Stimulated activated CD4-positive, alpha-beta T cell treated with anti-CD3 and anti-CD28 coated beads, Interleukin-4, amount 100 ng/mL, for 1 hour (primary cell): ENCODE measurements around the gene TANC2.
"Not testable (repeated sequence)": the region's sequence is repeated elsewhere in the genome, so short reads cannot be mapped to it uniquely, and the experiment has no call there.

ENCODE experiments used
- DNase-seq: peaks from one replicate; pipeline ENCODE4 v3.0.0-alpha.2; 2020

Gene TANC2

DNA sequence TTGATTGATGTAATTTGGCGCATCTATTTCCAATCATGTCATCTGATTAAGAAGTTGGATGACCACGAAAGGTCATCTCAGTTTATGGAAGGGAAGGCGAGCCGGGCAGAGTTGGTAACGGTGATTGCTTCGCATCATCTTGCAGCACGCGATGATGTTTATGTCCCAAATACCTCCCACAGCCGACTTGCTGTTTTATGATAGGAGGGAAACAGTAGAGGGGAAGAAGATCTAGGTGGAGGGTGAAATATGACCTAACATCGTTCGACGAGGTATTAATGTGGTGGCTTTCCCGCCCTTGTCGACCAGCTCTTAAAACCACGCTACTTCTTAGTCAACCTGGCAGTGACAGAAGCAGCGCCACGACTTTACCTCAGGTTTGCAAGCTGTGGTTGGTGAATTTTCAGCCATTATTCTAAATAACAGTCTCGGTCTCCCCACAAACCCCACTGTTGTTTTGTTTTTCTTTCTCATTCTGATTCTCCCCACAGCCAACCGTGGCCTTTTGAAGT lies 805 bp upstream of the TANC2 start:
- peak; percentile 27 for DNase-seq

DNA sequence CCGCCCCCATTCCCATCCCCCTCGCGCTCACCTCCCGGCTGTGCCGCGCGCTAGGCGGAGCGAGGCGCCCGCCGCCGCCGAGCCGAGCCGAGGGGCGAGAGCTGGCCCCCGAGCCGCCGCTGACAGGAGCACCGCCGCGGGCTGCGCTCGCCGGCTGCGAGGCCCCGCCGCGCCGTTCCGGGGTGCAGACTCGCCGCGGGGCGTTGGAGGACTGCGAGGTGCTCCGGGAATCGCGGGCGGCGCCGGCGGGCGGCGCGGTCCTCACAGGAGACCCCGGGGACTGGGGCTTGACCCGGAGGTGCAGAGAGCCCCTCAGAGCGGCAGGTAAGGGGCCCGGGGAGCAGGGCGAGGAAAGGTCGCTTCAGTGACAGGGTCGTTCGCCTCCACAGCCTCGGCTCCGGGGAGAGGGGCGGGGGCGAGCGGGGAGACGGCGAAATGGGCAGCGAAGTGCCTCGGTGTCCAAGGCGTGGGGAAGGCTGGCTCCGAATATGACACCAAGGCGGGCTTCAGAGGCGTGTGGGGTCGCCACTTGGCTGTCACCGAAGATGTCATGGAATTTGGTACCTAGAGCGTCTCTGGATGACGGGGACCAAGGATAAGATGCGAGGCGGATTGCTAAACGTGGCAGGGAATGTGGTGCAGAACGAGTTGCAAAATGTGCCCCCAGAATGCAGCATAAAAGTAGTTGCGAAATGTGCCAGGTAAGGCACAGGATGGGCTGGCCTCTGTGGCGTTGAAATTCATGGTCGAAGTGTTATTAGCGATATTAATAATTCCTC lies 580 bp downstream of the TANC2 start:
- DNase-seq, result peak; percentile 69

DNA sequence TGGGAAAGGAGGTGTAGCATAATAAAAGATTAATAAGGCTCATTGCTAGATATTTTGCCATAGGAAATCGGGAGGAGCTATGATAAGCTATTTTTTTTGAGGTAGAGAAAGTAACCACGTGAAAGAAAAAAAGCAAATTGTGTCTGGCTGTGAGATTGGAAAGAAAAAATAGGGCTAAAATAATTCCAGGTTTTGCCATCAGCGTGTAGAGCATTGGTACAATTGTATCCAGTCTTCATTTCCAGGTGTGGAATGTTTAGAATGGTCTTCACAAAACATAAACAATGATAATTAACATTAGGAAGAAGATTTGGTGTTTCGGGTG lies 1.1 kb downstream of the TANC2 start:
- no peak for DNase-seq

DNA sequence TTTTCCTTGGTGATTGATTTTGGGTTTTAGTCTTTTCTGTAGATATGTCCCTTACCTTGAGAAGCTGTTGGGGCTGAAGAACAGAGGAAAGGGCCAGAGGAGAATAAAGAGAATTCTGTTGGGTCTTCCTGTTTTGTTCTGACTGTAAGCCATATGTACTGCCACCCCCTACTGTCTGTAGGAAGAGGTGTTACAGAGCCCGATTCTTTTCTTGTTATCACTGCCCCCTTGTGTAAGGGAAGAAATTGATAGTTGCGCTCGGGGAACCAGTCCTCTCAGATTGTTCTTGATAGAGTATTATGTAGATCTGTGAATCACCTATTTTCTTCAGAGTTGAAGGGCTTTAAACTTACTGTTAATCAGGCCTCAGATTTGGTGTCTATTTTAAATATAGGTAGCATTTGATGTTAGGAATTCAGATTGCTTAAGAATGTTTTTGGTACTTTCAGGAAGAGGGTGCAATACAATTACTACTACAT lies 2.4 kb downstream of the TANC2 start:
- peak; percentile 12 for DNase-seq

DNA sequence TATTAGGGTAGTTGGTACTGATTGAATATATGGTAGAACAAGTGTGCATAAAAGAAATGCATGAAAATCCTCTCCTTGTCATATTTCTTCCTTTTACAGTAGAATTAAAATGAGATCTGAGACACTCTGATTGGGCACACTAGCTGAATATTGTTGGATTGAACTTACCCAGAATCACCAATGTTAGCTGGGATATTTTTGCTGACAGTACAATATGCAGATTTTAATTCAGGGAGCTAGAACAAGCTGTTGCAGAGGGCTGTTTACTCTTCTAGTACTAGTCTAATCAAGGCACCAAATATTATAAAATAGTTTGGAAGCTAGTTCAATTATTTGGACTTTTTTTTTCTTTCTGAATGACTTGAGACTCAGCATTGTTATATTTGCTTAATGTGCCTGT lies 4.6 kb downstream of the TANC2 start:
- no peak for DNase-seq

DNA sequence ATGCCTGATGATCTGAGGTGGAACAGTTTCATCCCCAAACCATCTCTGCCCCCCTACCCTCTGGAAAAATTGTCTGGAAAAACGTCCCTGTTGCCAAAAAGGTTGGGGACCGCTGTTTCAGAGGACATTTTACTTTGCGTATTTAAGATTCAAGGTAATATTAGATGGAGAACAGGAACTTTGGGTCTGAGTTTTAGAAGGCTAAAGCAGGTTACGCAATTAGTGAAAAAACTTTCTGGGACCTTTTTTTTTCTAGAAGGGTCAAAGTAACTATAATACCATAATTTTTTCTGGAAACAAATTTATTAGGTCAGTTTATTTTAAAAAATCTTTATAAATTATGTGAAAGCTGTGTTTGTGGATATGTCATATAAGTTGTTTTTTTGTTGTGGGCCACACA lies 5.8 kb downstream of the TANC2 start:
- DNase-seq, result no peak

DNA sequence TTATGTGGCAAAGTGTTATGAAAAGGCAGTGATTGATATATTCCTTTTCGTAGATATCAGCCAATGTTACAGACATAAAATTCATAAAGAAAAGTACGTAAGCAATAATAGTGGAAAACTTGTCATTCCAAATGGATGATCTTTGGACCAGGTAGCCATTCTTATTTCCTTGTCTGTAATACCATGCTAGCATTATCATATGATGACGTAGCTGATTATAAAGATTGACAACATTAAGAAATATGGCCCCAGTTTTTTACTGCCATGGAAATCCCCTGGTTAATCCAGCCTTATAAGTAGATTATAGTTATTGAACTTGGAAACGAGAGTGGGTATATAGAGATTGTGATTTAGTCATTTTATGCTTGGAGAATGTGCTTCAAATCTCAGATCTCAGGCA lies 8.8 kb downstream of the TANC2 start:
- DNase-seq, result no peak

DNA sequence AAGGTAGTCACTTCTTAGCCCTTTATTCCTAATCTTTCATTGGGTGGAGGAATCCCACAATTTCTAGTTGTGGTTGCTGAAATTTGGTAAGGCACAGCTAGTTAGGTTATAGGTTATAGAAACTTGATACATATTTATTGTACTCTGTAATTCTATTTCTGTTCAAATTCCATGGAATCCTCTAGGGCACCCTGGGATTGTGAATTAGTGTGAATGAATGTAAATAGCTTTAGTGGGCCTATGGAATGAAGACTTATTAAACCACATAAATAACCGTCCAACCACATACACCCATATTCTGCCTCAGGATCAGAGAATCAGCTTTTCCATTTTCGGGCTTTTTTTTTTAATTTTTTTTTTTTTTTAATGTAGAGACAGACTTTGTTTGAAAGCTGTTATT lies 9.2 kb downstream of the TANC2 start:
- DNase-seq, result no peak

DNA sequence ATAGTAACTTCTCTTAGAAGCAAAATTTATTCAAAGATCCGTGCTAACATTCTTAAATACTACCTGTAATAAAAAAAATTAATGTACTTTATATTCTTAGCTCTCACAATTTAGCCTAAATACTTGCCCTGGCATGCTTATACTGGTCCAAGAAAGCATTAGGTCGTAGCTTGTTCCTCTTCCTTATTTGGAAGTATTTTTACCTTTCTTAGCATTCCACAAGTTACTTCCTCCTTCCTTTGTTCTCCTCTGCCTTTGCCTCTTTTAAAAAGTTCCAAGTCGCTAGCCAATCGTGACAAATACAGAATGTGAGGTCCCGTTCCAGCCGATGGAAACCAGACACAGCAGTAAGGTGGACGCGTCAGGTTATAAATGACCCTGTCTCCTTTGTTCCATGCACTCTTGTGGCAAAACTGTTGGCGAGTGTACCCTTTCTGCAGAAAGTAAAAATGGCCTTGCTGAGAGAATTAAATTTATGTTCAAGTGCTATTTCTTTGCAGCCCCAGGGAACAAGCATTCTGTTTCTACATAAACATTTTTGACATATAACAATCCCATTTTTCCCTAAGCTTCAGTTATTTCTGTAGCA lies 10.7 kb downstream of the TANC2 start:
- DNase-seq, result not testable (repeated sequence)

DNA sequence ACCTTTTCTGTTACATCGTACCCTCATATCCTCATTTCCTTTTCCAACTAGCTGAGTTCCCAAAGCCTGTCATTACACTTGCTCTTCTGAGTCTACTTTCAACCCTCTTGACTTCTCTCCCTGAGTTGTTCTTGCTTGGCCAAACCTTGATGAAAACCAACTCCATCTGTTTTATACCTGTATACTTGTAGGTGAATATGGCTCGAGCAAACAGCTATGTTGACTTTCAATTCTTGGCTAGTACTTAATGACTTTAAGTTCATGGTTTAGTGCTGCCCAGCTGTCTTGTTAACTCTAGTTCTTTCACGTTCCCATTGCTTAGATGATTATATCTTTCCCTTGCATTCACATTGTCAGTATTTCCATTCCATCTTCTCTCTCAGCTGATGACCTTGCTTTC lies 14.8 kb downstream of the TANC2 start:
- DNase-seq, result no peak

DNA sequence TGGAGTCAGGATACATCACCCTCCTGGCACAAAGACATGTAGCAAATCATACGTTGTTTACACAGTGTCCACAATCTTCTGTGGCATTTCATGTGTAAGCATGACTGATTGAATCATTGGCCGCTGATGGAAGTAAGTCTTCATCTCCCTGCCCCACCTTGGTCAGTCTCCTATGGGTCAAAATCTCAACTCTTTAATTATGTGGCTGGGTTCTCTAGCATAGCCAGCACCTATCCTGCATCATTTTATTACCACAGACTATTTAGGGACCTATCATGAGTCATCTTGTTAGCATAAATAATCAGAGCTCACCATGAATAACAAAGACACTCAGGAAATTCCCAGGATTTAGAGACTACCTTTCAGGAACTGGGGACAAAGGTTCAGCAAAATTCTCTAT lies 15.9 kb downstream of the TANC2 start:
- no peak for DNase-seq

DNA sequence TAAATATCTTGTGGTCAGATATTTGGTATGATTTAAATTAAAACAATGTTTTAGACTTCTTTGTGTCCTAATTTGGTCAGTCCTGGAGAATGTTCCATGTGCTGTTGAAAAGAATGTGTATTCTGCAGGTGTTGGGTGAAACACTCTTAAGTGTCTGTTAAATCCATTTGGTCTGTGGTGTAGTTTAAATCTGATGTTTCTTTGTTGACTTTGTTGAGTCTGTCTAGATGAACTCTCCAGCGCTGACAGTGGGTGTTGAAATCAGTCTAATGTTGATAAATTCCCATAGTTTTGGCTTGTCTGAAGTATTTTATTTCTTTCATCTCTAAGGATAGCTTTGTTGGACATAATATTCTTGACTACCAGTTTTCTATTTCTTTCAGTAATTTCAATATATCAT lies 18.8 kb downstream of the TANC2 start:
- no peak for DNase-seq

DNA sequence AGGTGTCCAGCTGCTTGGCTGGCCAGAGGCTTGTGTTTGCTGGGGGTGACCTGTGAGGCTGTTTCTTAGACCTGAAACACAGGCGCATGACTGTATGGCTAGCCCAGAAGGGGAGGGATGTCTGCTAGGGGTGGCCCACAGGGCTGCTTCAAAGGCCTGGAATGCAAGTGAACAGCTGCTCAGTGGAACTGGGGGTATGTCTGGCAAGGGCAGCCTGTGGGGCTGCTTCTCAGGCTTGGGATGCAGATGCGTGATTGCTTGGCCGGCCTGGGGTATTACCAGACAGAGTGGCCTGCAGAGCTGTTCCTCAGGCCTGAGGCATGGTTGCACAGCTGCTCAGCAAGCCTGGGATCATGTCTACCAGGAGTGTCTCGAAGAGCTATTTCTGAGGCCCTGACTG lies 20.5 kb downstream of the TANC2 start:
- DNase-seq, result no peak

DNA sequence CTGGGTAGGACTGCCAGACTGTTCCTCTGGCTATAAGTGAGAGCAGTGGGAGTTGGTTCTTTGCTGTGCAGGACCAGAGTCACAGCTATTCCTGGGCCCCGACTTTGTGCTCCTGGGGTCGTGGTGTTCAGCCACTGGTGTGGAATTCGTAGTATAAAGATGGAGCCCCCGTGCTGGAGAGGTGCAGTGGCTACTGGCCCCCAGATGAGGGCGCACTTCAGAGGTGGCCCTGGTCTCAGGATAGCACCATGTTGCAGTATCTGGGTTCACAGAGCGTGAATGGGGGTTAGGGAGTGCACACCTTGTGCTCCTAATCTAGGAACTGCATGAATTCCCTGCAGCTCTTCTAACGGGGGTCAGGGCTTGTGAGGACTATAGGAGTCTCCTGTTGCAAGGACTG lies 21.1 kb downstream of the TANC2 start:
- DNase-seq, result no peak

DNA sequence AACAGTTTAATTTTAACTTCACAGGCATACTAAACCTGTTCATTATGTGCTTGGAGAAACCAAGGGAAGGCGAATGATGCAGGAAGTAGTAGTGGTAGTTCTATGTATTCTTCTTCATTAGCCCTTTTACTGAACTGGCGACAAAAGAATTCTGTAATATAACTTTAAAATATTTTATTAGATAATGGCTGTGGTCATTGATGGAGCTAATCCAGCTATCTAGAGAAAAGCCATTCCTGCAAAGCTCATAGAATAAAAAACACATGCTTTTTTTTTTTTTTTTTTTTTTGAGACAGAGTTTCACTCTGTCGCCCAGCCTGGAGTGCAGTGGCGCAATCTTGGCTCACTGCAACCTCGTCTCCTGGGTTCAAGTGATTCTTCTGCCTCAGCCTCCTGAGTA lies 23.5 kb downstream of the TANC2 start:
- no peak for DNase-seq

DNA sequence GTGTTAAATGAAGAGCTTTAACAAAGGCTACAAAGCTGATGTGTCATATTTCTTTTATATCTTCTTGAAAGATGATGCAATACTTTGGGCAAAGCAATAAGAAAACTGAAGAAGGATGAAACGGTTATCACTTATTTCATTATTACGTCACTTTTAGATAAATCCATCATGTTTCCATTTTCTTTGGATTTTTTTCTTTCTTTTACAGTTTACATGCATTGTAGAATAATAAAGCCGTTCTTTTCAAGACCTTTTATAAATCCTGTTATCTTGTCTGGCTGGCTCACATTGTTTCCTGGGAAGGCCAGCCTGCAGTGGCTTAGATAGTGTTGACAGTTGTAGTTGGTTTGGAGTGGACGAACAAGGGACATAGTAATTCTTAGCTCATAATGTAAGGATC lies 28.9 kb downstream of the TANC2 start:
- DNase-seq, result no peak

DNA sequence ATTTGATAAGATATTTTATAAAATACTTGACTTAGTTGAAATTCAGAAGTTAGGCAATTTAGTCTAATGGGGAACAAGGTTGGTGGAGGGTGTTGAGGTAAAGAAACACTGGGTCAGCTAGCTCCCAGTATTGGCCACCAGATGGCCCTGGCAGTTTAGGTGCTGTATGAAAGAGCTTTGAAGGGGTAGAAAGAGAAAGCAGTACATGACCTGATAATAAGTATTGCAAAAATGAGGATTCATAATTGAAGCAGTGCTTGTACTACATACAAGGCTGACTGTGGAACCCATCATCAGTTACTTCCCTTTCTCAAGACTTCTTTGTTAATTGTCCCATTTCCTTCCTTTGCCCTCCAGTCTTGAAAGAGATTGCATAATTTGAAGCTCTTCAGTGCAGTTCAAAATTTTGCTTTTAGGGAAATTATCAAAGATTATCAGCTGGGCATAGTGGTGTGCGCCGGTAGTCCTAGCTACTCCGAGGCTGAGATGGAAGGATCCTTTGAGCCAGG lies 29.4 kb downstream of the TANC2 start:
- DNase-seq, result peak; percentile 17

DNA sequence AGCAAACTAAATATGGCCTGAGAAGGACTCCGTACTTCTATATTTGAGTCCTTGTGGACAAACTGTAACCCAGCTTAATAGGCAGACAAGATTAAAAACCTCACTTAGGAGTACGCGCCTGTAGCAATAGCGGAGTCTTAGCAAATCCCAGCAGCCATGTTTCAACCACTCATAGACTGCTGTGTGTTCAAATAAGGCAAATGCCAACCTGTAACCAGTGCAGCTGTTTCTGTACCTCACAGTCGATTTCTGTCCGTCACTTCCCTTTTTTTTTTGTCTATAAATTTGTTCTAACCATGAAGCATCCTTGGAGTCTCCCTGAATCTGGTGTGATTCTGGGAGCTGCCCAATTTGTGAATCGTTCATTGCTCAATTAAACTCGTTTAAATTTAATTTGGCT lies 30.2 kb downstream of the TANC2 start:
- no peak for DNase-seq

DNA sequence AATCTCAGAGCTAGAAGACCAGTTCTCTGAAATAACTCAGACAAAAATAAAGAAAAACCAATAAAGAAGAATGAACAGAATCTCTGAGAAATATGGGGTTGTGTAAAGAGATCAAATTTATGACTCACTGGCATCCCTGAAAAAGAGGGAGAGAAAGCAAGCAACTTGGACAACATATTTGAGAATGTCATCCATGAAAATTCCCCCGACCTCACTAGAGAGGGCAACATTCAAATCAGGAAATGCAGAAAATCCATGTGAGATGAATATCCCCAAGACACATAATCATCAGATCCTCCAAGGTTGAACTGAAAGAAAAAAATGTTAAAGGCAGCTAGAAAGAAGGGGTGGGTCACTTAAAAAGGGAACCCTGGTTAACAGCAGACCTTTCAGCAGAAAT lies 32.1 kb downstream of the TANC2 start:
- DNase-seq, result no peak

DNA sequence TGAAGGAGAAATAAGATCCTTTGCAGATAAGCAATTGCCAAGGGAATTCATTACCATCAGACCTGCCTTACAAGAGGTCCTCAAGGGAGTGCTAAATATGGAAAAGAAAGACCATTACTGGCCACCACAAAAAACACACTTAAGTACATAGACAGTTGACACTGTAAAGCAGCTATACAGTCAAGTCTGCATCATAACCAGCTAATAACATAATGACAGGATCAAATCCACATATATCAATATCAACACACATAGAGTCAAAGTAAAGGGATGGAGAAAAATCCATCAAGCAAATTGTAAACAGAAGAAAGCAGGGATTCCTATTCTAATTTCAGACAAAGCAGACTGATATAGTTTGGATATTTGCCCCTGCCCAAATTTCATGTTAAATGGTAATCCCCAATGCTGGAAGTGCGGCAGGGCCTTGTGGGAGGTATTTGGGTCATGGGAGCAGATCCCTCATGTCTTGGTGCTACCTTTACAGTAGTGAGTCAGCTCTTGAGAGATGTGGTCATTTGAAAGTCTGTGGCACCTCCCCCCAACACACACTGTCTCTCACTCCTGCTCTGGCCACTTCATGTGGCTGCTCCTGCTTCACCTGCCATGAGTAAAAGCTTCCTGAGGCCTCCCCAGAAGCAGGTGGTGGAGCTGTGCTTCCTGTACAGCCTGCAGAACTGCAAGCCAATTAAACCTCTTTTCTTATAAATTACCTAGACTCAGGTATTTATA lies 32.8 kb downstream of the TANC2 start:
- no peak for DNase-seq

DNA sequence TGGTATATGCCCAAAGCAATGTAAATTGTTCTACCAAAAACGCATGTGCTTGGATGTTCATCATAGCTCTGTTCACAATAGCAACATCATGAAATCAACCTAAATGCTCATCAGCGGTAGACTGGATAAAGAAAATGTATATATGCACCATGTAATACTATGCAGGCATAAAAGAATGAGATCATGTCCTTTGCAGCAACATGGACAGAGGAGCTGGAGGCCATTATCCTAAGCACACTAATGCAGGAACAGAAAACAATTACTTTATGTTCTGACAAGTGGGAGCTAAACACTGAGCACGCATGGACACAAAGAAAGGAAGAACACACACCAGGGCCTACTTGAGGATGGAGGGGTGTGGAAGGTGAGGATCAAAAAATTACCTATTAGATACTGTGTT lies 33.7 kb downstream of the TANC2 start:
- no peak for DNase-seq

DNA sequence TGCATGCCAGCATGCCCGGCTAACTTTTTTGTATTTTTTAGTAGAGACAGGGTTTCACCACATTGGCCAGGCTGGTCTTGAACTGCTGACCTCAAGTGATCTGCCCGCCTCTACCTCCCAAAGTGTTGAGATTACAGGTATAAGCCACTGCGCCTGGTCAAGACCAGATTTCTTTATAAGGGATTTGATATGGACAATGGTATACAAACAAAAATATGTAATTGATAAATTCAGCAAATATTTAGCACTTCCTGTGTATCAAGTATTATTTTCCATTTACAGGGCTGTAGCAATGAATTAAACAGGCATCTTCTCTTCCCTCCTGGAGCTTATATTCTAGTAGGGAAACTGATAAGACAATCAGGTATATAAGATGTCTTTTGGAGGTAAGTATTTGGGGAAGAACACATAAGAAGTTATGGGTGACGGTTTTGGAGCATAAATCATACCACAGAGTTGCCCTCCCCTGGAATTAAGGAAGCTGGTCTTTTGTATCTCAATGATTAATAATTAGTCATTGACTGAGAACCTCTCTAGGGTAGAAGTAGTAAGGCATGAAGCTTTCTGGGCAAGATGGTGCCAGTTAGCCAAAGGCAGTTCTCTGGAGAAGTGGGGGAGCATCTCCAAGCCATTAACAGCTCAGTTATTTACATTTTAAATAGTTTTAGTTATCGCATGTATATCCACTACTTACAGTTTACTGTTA lies 35.8 kb downstream of the TANC2 start:
- no peak for DNase-seq

DNA sequence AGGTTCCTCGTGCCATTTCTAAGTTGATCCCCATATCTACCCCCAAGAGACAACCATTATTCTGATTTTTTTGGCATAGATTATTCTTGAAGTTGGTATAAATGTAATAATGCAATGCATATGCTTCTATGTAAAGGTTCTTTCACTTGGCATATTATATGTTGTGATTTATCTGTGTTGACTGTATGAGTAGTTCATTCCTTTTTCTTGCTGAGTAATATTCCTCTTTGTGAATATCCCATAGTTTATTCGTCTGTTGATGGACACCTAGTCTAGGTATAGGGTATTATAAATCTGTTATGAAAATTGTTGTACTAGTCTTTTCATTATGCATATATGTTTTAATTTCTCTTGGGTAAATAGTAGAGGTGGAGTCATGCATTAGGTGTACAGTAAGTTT lies 36.6 kb downstream of the TANC2 start:
- no peak for DNase-seq
